SU-DHL-6 (cell line): ENCODE data around the gene CEND1.

Source experiments
- H2AFZ ChIP-seq: fragments of 200-600 bp; sonication (generic); 2 replicates; pipeline ENCODE4 v1.6.1; 2014; ENCODE audit warnings: low read depth, mild to moderate bottlenecking, moderate library complexity, mixed read lengths, antibody characterized with exemption, low read length; ENCODE audit not compliant: severe bottlenecking
- H3F3A ChIP-seq: fragments of 200-600 bp; shearing (Covaris generic); 2 replicates; pipeline ENCODE4 v1.6.0; 2016; ENCODE audit warnings: antibody characterized with exemption, mild to moderate bottlenecking; ENCODE audit not compliant: insufficient read depth
- H3K27ac ChIP-seq: fragments of 200-600 bp; sonication (generic); 2 replicates; pipeline ENCODE4 v1.5.1; 2016; ENCODE audit warnings: low read depth, mild to moderate bottlenecking, low read length, moderate library complexity, mixed read lengths
- H3K27me3 ChIP-seq: fragments of 200-600 bp; sonication (generic), shearing (Covaris generic); 2 replicates; pipeline ENCODE4 v1.6.0; 2014; ENCODE audit warnings: mild to moderate bottlenecking, low read length
- H3K36me3 ChIP-seq: fragments of 200-600 bp; sonication (generic); 2 replicates; pipeline ENCODE4 v1.6.1; 2014; ENCODE audit warnings: mild to moderate bottlenecking, low read length, mixed read lengths
- H3K4me2 ChIP-seq: fragments of 300-600, 200-600 bp; shearing (Covaris generic), sonication (generic); 2 replicates; pipeline ENCODE4 v1.6.0; 2014; ENCODE audit warnings: low read length, low read depth, mild to moderate bottlenecking; ENCODE audit not compliant: poor library complexity, severe bottlenecking
- H3K4me3 ChIP-seq: fragments of 200-600 bp; sonication (generic); 2 replicates; pipeline ENCODE4 v1.5.1; 2014; ENCODE audit warnings: antibody characterized with exemption, low read length, mild to moderate bottlenecking, mixed read lengths; ENCODE audit not compliant: insufficient read depth, poor library complexity, severe bottlenecking
- H3K79me2 ChIP-seq: fragments of 200-600 bp; sonication (generic); 2 replicates; pipeline ENCODE4 v1.6.1; 2014; ENCODE audit warnings: mild to moderate bottlenecking, low read length, moderate library complexity; ENCODE audit not compliant: insufficient read depth
- H3K9ac ChIP-seq: fragments of 200-600 bp; sonication (generic); 2 replicates; pipeline ENCODE4 v1.7.0; 2014; ENCODE audit warnings: mild to moderate bottlenecking, low read length
- H3K9me2 ChIP-seq: fragments of 200-600 bp; sonication (generic); replicated peaks from 2 replicates; pipeline ENCODE4 v1.6.1; 2014; ENCODE audit warnings: low read length; ENCODE audit not compliant: insufficient read depth
- H3K9me3 ChIP-seq: fragments of 200-600 bp; sonication (generic); 2 replicates; pipeline ENCODE4 v1.6.1; 2014; ENCODE audit warnings: low read length, mixed read lengths; ENCODE audit not compliant: insufficient read depth
- H4K20me1 ChIP-seq: fragments of 200-600 bp; sonication (generic); 2 replicates; pipeline ENCODE4 v1.6.1; 2014; ENCODE audit warnings: low read depth, mild to moderate bottlenecking, antibody characterized with exemption, low read length, moderate library complexity, mixed read lengths
- CTCF ChIP-seq: fragments of 200-600 bp; sonication (generic); IDR thresholded peaks from one replicate; pipeline ENCODE4 v1.5.1; 2017; ENCODE audit warnings: antibody characterized with exemption, mild to moderate bottlenecking, low read length, moderate library complexity; ENCODE audit not compliant: insufficient read depth, poor library complexity, severe bottlenecking
- EZH2phosphoT487 ChIP-seq: fragments of 200-600 bp; sonication (generic), shearing (Covaris generic); conservative IDR thresholded peaks from 2 replicates; pipeline ENCODE4 v1.6.1; 2018; ENCODE audit warnings: mild to moderate bottlenecking, antibody characterized with exemption, low read length, moderate library complexity, mixed read lengths

The CEND1 gene

GRCh38 chr11:773425-773824, 16.5 kb downstream of the CEND1 start:
- Histone ChIP-seq H3K4me3 (no peak overlapping the region), H4K20me1 (no peaks in the 10 kb centered on the region), H3K27ac (no peak overlapping the region), H2AFZ (no peak overlapping the region), H3K9me3 (no peaks in the 10 kb centered on the region), H3K36me3 (no peaks in the 10 kb centered on the region), H3K9me2 (no peaks in the 10 kb centered on the region), H3K4me2 (no peak overlapping the region), H3K9ac (no peak overlapping the region), H3K27me3 (no peaks in the 10 kb centered on the region), H3F3A (no peaks in the 10 kb centered on the region), H3K79me2 (peaks cover 54% of the 10 kb centered on the region)
- no peak for TF ChIP-seq CTCF
- TF ChIP-seq EZH2phosphoT487 = no peak

- TF ChIP-seq CTCF (no peak), EZH2phosphoT487 (no peak)
- Histone ChIP-seq H3K27me3 (no peaks in the 10 kb centered on the region), H3K4me3 (no peak overlapping the region), H3K27ac (no peak overlapping the region), H3K9me2 (no peaks in the 10 kb centered on the region), H3K79me2 (peaks cover 47% of the 10 kb centered on the region), H3K9me3 (no peaks in the 10 kb centered on the region), H3K36me3 (no peaks in the 10 kb centered on the region), H4K20me1 (no peaks in the 10 kb centered on the region), H3F3A (no peaks in the 10 kb centered on the region), H2AFZ (no peak overlapping the region), H3K4me2 (no peak overlapping the region), H3K9ac (no peak overlapping the region)
These were observed 17.2 kb downstream of the CEND1 start for GRCh38 chr11:772429-773390.

GRCh38 chr11:771617-772204, 18.2 kb downstream of the CEND1 start:
- no peak overlapping the region for H3K27ac ChIP-seq
- no peaks in the 10 kb centered on the region for H3K36me3 ChIP-seq
- H2AFZ ChIP-seq = no peak overlapping the region
- no peak for TF ChIP-seq CTCF
- no peak for TF ChIP-seq EZH2phosphoT487
- H3K79me2 ChIP-seq = peaks cover 43% of the 10 kb centered on the region
- no peaks in the 10 kb centered on the region for H3F3A ChIP-seq
- no peaks in the 10 kb centered on the region for H4K20me1 ChIP-seq
- H3K9me2 ChIP-seq = no peaks in the 10 kb centered on the region
- H3K4me3 ChIP-seq = no peak overlapping the region
- H3K9ac ChIP-seq = no peak overlapping the region
- no peaks in the 10 kb centered on the region for H3K27me3 ChIP-seq
- H3K9me3 ChIP-seq = no peaks in the 10 kb centered on the region
- no peak overlapping the region for H3K4me2 ChIP-seq
